NCI-H128 (cell line): ENCODE measurements around the gene MIPEP.

Experiments used
- DNase-seq: peaks from one replicate; lab custom pipeline; 2025; ENCODE audit not compliant: unreplicated experiment; lab: John Stamatoyannopoulos, UW

Gene MIPEP

DNA sequence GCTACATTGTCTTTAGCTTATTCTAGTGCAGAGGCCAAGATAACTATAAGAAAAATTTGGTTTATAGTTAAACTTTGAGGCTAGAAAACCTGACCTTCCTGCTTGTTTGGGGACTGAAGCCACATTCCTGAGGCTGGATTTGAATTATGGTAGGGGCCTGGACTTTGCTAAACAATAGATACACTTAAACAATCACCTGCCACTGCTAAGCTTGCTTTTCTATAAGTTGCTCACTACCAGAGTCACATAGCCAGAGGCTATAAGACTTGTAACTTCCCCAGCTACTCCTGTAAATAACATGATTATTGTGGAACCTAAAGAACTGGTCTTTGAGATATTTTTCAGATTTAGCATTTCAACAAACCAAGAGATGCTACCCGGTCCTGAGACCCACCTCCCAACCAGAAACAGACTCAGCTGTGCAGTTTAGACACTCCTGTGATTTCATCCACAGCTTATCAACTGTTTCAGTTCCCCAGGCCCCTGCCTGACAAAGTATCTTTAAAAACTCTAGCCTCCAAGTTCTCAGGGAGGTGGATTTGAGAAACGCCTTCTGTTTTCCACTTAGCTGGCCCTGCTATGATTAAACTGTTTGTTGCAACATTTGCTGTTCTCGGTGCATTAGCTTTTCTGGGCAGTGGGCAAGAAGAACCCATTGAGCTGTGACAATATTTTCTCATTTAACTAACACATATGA lies 77.7 kb downstream of the MIPEP start:
- no peak for DNase-seq

- no peak for DNase-seq
Observed at GRCh38 chr13:23810685-23811240, 78.4 kb downstream of the MIPEP start.

- DNase-seq = no peak
Observed at GRCh38 chr13:23808803-23809202, 80.4 kb downstream of the MIPEP start.

GRCh38 chr13:23806874-23807526 lies 82.2 kb downstream of the MIPEP start:
- DNase-seq = no peak

GRCh38 chr13:23805821-23806220 lies 83.4 kb downstream of the MIPEP start:
- no peak for DNase-seq

DNA sequence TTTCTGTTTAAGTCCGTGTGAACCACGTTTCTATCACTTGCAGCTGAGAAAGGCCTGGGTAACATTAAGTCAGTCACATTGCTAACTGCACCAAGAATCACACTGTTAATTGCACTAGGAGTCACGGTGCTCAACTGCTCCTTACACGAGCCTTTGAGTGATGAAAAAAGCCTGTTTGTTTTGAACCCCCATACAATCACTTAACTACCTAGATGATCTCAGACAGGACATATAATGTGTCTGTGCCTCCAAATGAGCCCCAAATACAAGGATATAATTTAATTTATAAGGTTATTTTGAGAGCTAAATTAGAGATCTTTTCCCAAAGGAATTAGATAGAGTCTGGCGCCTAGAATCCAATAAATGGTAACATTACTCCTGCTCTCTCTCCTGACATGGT lies 84.1 kb downstream of the MIPEP start:
- no peak for DNase-seq

DNA sequence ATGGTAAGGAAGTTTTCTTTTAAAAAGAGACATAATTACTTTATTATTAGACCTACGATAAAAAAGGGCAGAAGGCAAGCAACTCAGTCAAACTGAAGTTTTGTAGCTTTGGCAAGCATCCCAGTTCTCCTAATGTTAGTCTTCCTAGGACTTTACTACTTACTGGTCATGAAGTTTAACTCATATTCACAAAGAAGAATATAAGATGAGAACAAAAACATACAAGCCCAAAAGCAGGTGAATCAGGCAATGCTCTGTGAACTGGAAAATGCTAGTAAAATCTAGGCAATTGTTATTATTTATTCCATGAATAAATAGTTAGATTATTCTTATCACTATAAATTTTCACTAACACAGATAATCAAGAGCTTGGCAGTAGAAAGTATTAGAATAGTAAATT lies 85.0 kb downstream of the MIPEP start:
- DNase-seq = no peak

DNA sequence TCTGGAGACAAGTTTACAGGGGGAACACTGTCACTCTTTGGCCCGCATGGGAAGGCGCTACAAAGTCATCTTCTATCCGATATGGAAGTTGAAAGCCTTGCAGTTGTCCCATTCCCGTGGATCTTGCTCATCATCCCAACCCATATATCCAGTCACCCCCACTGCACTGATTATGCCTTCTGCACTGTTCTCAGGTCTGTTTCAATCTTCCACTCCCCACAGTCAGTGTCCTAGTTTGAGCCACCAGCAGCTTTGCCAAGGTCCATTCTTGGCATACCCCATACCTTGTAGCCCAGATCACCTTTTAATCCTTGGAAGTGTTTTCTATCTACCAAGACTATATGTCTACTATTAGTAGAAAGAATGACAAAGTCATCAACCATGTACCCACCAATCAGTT lies 88.1 kb downstream of the MIPEP start:
- DNase-seq = no peak

- DNase-seq = no peak
Observed at GRCh38 chr13:23799945-23800344, 89.3 kb downstream of the MIPEP start.

DNA sequence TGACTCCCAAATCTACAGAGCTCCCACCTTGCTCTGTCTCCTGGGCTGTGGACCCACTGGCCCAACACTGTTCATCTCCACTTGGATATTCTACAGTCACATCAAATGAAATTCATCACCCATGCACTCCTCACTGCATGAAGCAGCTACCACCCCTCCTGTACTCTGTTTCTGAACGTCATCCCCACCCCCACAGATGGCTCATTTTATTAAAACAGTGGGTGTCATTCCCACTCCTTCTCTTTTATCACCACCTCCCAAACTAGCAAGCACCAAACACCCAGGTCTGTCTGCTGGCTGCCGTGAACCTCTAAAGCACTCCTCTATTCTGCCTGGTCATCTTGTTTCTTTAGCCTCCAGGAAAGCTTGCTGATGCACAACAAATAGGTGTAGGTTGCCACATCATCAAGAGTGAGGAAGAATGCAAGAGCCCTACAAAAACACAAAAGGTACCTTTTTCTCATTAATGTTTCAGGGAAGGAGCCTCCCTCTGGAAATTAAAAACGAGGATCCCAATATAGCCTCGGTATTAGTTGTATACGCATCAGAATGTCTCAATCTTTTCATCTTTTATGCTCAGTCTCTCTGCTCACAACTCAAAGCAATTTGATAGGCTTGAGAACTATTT lies 91.8 kb downstream of the MIPEP start:
- no peak for DNase-seq

- no peak for DNase-seq
Observed at GRCh38 chr13:23796551-23796950, 92.6 kb downstream of the MIPEP start.

GRCh38 chr13:23794267-23795161 lies 94.7 kb downstream of the MIPEP start:
- no peak for DNase-seq

GRCh38 chr13:23793711-23794110 lies 95.5 kb downstream of the MIPEP start:
- DNase-seq = no peak

- no peak for DNase-seq
Observed at GRCh38 chr13:23792680-23793079, 96.5 kb downstream of the MIPEP start.

- no peak for DNase-seq
Observed at GRCh38 chr13:23790577-23791170, 98.5 kb downstream of the MIPEP start.

- no peak for DNase-seq
Observed at GRCh38 chr13:23789576-23790346, 99.4 kb downstream of the MIPEP start.

GRCh38 chr13:23788459-23788858 lies 100.7 kb downstream of the MIPEP start:
- DNase-seq = no peak

GRCh38 chr13:23787464-23787863 lies 101.7 kb downstream of the MIPEP start:
- DNase-seq = no peak

GRCh38 chr13:23786607-23787006 lies 102.6 kb downstream of the MIPEP start:
- no peak for DNase-seq

DNA sequence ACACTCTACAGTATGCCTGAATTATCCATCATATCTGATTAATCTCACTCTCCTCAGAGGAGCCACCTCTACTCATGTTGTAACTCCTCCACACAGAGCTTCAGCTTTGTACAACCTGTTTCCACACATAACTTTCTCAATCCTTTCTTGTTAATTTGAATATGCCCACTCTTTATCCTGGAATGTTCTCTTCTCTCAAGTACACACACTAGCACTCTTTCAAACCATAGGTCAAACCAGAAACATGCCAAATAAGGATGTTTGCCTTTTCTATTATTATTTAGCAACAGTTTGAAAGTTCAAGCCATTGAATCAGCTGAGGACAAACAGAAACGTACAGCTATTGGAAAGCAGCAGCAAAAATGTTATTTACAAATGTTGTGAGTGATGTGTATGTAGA lies 110.3 kb downstream of the MIPEP start:
- DNase-seq = no peak
